ENCODE measurements around the gene ADORA1.

Gene ADORA1

DNA sequence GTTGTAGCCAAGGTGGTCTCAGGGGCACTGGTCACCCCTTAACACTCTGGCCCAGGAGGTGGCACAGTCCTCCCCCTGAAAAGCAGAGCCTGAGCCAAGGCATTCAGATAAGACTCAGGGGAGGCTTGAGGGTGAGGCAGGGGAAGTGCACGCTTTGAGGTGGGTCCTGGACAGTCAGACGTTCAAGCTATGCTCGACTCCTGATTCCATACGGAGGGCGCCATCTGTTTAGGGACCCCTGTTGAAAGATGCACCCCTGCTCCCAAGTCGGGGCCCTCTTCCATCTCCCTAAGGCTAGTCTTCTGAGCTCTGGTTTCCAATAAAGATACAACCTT lies 71.9 kb downstream of the ADORA1 start:
- Histone ChIP-seq H3K9me3 (ENCODE audit: control insufficient read depth, insufficient read depth, low read depth, low read length) (no peaks in the 10 kb centered on the region), H3K27ac (ENCODE audit: extremely low read depth, low read depth, low read length) (no peak overlapping the region), H3K4me1 (ENCODE audit: control insufficient read depth, insufficient read depth, low read length) (no peaks in the 10 kb centered on the region), H3K36me3 (ENCODE audit: control insufficient read depth in 2 of 2, insufficient read depth in 1 of 2, low read length in 2 of 2) (no peaks in the 10 kb centered on the region), H3K4me3 (ENCODE audit: low read depth, low read length) (no peak overlapping the region)
- ChIA-PET CTCF (interaction anchor here (0.6 to 2.8 kb wide), 6 partner anchors 17 to 159 kb away, joined by 3 to 11 read pairs (median 3); no protein-coding TSS in a partner anchor), POLR2A (no interaction called here)
- TF ChIP-seq, protein P1, sequence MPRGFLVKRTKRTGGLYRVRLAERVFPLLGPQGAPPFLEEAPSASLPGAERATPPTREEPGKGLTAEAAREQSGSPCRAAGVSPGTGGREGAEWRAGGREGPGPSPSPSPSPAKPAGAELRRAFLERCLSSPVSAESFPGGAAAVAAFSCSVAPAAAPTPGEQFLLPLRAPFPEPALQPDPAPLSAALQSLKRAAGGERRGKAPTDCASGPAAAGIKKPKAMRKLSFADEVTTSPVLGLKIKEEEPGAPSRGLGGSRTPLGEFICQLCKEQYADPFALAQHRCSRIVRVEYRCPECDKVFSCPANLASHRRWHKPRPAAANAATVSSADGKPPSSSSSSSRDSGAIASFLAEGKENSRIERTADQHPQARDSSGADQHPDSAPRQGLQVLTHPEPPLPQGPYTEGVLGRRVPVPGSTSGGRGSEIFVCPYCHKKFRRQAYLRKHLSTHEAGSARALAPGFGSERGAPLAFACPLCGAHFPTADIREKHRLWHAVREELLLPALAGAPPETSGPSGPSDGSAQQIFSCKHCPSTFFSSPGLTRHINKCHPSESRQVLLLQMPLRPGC (tag by site-specific recombination; IDR thresholded peaks at IDR 0.05), result no peak
- TF ChIP-seq, protein P2, sequence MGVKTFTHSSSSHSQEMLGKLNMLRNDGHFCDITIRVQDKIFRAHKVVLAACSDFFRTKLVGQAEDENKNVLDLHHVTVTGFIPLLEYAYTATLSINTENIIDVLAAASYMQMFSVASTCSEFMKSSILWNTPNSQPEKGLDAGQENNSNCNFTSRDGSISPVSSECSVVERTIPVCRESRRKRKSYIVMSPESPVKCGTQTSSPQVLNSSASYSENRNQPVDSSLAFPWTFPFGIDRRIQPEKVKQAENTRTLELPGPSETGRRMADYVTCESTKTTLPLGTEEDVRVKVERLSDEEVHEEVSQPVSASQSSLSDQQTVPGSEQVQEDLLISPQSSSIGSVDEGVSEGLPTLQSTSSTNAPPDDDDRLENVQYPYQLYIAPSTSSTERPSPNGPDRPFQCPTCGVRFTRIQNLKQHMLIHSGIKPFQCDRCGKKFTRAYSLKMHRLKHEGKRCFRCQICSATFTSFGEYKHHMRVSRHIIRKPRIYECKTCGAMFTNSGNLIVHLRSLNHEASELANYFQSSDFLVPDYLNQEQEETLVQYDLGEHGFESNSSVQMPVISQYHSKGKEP (tag by site-specific recombination; IDR thresholded peaks at IDR 0.05), result no peak
- TF ChIP-seq ZNF792 (tag by site-specific recombination; IDR thresholded peaks at IDR 0.05), result no peak

DNA sequence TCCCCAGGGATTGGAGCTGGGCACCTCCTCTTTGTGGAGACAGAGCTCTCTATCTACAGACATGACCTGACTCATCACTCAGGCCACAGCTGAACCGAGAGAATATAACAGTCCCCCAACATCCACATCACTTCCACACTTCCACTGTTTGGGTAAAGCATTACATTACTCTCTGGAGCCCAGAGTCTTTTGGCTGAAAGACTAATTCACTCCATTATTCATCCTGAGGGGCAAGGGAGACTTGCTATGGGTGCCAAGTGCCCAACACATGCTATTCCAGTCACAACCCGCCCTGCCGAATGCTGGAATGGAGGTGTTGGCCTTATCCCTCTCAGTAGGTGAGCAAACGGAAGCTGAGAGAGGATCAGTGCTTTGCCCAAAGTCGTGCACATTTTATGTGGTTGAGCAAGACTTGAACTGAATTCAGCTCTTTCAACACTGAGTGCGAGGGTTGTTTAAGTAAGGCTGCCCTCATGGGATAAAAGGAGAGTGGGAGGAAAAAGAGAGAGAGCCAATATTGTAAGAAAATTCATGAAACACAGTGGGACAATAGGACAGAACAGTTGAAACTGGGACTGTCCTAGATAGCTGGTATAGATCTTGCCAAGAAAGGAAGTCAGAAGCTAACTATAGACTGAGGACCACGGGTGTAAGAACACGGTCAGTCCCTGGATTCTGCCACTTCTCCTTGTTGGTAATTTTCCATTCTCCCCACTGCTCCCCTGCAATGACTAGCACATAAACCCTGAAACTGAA lies 72.5 kb downstream of the ADORA1 start:
- H3K4me1 ChIP-seq (ENCODE audit: control insufficient read depth, insufficient read depth, low read length), result no peaks in the 10 kb centered on the region
- ChIA-PET CTCF (interaction anchor here (0.6 to 2.8 kb wide), 10 partner anchors 15 to 160 kb away, joined by 3 to 11 read pairs (median 3); no protein-coding TSS in a partner anchor), POLR2A (no interaction called here)
- H3K27ac ChIP-seq (ENCODE audit: extremely low read depth, low read depth, low read length), result no peak overlapping the region
- H3K4me3 ChIP-seq (ENCODE audit: low read depth, low read length), result no peak overlapping the region
- no peaks in the 10 kb centered on the region for H3K9me3 ChIP-seq (ENCODE audit: control insufficient read depth, insufficient read depth, low read depth, low read length)
- H3K36me3 ChIP-seq (ENCODE audit: control insufficient read depth in 2 of 2, insufficient read depth in 1 of 2, low read length in 2 of 2), result no peaks in the 10 kb centered on the region
- TF ChIP-seq ZNF585B (tag by site-specific recombination; IDR thresholded peaks at IDR 0.05) (no peak), ZNF433 (tag by site-specific recombination; IDR thresholded peaks at IDR 0.05; ENCODE audit: low read depth) (no peak), ZNF121 (tag by site-specific recombination; IDR thresholded peaks at IDR 0.05) (no peak), ZBTB7A (tag by site-specific recombination; IDR thresholded peaks at IDR 0.05; ENCODE audit: low read depth) (no peak), HOXC10 (CRISPR knock-in tag; IDR thresholded peaks at IDR 0.05) (no peak), ZFHX2 (tag by site-specific recombination; conservative IDR thresholded peaks at IDR 0.05) (no peak), ZNF555 (tag by site-specific recombination; conservative IDR thresholded peaks at IDR 0.05) (no peak), ZNF792 (tag by site-specific recombination; IDR thresholded peaks at IDR 0.05) (no peak), ZNF707 (tag by site-specific recombination; IDR thresholded peaks at IDR 0.05) (no peak), ZNF837 (tag by site-specific recombination; IDR thresholded peaks at IDR 0.05) (no peak), ZBTB21 (tag by site-specific recombination; IDR thresholded peaks at IDR 0.05) (no peak), ZNF670 (tag by site-specific recombination; IDR thresholded peaks at IDR 0.05; ENCODE audit: low read depth) (no peak), GLIS2 (tag by site-specific recombination; IDR thresholded peaks at IDR 0.05) (no peak), ZSCAN30 (tag by site-specific recombination; IDR thresholded peaks at IDR 0.05) (no peak)
- TF ChIP-seq, protein P3, sequence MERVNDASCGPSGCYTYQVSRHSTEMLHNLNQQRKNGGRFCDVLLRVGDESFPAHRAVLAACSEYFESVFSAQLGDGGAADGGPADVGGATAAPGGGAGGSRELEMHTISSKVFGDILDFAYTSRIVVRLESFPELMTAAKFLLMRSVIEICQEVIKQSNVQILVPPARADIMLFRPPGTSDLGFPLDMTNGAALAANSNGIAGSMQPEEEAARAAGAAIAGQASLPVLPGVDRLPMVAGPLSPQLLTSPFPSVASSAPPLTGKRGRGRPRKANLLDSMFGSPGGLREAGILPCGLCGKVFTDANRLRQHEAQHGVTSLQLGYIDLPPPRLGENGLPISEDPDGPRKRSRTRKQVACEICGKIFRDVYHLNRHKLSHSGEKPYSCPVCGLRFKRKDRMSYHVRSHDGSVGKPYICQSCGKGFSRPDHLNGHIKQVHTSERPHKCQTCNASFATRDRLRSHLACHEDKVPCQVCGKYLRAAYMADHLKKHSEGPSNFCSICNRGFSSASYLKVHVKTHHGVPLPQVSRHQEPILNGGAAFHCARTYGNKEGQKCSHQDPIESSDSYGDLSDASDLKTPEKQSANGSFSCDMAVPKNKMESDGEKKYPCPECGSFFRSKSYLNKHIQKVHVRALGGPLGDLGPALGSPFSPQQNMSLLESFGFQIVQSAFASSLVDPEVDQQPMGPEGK (tag by site-specific recombination; IDR thresholded peaks at IDR 0.05), result no peak
- TF ChIP-seq, protein P4, sequence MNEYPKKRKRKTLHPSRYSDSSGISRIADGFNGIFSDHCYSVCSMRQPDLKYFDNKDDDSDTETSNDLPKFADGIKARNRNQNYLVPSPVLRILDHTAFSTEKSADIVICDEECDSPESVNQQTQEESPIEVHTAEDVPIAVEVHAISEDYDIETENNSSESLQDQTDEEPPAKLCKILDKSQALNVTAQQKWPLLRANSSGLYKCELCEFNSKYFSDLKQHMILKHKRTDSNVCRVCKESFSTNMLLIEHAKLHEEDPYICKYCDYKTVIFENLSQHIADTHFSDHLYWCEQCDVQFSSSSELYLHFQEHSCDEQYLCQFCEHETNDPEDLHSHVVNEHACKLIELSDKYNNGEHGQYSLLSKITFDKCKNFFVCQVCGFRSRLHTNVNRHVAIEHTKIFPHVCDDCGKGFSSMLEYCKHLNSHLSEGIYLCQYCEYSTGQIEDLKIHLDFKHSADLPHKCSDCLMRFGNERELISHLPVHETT (tag by site-specific recombination; IDR thresholded peaks at IDR 0.05), result no peak
- TF ChIP-seq, protein P5, sequence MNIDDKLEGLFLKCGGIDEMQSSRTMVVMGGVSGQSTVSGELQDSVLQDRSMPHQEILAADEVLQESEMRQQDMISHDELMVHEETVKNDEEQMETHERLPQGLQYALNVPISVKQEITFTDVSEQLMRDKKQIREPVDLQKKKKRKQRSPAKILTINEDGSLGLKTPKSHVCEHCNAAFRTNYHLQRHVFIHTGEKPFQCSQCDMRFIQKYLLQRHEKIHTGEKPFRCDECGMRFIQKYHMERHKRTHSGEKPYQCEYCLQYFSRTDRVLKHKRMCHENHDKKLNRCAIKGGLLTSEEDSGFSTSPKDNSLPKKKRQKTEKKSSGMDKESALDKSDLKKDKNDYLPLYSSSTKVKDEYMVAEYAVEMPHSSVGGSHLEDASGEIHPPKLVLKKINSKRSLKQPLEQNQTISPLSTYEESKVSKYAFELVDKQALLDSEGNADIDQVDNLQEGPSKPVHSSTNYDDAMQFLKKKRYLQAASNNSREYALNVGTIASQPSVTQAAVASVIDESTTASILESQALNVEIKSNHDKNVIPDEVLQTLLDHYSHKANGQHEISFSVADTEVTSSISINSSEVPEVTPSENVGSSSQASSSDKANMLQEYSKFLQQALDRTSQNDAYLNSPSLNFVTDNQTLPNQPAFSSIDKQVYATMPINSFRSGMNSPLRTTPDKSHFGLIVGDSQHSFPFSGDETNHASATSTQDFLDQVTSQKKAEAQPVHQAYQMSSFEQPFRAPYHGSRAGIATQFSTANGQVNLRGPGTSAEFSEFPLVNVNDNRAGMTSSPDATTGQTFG (tag by site-specific recombination; IDR thresholded peaks at IDR 0.05; ENCODE audit: borderline replicate concordance), result no peak

Measured in HEK293 (cell line).